Measurements from ENCODE around the gene APOL4.
A peak's percentile ranks its signal among the peaks of the same experiment; 100 is the strongest.
"Not testable (repeated sequence)": the region's sequence is repeated elsewhere in the genome, so short reads cannot be mapped to it uniquely, and the experiment has no call there.

The APOL4 gene

DNA sequence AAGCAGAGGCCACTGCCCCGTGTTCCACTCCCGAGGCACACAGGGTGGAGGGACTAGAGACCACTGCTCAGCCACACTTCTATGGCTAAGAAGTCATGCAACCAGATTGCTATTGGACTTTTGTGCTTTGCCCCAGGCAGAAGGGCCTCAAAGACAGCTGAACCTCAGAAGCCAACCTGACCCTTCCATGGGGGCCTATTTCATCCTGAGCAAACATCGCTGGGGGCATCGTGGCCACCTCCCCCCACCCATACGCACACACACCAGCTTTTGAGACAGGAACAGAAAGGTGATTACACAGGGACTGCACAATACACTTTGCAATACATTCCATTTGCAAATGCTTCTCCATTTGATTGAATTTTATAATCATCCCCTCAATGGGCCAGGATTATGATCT is 4.0 kb upstream of the APOL4 start:
- DNase-seq = not testable (repeated sequence)

GRCh38 chr22:36204632-36205015 is 3.0 kb upstream of the APOL4 start:
- DNase-seq = no peak

DNA sequence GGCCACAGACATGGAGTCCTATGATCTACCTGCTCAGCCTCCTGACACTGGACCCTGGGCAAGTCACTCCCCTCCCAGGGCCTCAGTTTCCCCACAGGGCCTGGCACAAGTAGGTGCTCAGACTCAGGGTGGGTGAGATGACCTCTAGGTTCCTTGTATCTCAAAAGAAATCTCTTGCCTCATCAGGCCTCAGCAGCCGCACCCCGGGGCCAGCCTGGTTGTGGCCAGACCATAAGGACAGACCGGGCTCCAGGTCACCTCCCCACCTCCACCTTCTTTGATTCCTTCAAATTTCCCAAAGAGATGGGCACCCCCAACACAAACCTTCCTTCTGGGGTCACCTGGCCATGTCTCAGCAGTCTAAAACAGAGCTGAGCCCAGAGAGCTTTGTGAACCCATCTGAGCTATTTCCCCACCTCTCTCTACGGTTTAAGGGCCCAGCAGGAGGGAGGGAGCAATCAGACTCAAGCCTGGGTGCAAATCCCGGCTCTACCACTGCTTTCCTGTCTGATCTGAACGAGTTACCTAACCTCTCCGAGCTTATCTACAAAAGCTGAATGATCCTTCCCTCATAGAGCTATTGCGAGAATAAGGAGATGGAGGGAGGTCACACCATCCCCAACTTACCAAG is 2.5 kb upstream of the APOL4 start:
- DNase-seq = no peak

DNA sequence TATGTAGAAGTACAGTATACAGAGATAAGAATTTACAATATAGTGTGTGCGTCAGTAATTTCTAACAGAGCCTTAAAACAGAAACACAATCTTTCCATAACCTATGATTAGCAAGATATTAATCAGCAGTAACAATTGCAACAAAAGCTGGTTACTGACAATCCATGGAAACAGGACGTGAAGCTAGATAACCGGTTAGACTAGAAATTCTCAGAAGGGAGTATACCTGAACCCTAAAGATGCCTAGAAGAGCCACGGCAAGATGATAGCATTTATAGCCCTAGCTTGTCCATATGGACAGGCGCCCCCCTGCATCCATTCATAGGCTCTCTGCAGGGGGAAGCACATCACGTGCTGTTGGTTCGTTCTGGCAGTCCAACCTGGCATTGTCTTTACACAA is 1.8 kb upstream of the APOL4 start:
- DNase-seq = not testable (repeated sequence)

DNA sequence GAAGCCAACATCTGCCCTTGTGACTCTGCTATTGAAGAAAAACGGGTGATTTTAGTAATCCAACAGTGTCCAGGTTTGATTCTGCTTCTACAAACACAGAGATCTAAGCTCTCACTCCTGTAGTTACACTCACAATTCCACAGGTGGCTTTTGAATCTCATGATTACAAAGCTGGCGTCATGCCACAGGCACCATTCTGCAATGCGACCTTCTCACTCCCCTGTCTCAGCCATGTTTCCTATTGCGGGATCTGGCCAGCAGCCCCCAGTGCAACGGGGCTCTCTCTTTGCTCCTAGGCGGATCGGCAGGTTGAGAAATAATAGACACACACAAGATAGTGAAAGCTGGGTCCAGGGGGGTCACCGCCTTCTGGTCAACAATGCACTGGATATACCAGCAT is 1.3 kb upstream of the APOL4 start:
- not testable (repeated sequence) for DNase-seq

GRCh38 chr22:36201025-36201424 is 584 bp downstream of the APOL4 start:
- DNase-seq = not testable (repeated sequence)

GRCh38 chr22:36199001-36199551 is 2.5 kb downstream of the APOL4 start:
- DNase-seq = no peak

DNA sequence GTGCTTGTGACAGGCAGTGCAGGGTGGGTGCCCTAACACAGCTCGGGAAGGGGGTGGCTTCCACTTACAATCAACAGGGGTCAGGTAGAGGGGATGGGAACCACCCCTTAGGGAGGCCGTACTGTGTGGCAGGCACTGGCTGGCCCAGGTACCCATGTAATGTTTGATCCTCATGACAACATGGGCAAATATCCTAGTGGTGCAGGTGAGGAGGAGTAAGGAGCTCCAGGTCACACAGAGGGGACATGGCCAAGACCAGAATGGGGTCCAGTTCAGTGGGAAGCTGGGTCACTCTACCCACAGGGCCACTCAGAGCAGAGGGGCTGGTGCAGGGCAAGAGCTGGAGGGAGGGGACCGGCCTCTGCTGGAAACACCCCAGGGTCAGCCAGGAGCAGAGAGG is 3.1 kb downstream of the APOL4 start:
- DNase-seq = no peak

- no peak for DNase-seq
Observed at GRCh38 chr22:36197514-36198146, 4.0 kb downstream of the APOL4 start.

DNA sequence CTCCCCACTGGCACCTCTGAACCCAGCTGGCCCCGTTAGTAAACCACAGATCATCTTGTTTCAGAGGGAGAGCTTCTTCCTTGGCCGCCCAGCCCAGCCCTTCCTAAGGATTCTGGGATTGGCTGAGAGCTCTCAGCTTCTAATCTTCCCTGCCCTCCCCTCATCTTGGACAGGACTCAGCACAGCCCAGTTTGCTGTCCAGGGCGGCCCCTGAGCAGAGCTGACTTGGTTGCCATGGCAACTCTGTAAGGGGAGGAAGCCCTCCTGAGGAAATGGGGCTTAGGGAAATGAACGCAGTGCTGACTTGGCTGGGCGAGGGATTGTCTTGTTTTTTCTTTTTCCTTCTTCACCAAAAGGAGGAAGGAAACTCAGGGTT is 4.6 kb downstream of the APOL4 start:
- no peak for DNase-seq

GRCh38 chr22:36196254-36197064 is 5.2 kb downstream of the APOL4 start:
- no peak for DNase-seq

- peak; percentile 56 for DNase-seq
Observed at GRCh38 chr22:36194971-36195370, 6.6 kb downstream of the APOL4 start.

DNA sequence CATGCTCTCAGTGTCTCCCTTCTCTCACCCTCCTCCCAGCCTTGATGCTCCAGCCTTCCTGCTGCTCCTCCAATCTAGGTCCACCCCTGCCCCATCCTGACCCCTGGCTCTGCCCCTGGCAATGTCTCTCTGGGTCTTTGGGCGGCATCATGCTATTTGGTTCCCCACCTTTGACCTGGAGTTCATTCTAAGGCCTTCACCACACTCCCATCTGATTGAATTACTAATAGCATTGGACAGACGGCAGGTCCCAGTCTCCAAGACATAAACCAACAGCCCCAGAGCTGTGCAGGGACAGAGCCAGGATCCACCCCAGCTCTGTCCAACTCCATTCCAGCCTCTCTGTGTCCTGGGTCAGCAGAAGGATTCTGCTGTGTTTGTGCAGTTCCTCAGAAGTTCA is 7.2 kb downstream of the APOL4 start:
- DNase-seq = no peak

DNA sequence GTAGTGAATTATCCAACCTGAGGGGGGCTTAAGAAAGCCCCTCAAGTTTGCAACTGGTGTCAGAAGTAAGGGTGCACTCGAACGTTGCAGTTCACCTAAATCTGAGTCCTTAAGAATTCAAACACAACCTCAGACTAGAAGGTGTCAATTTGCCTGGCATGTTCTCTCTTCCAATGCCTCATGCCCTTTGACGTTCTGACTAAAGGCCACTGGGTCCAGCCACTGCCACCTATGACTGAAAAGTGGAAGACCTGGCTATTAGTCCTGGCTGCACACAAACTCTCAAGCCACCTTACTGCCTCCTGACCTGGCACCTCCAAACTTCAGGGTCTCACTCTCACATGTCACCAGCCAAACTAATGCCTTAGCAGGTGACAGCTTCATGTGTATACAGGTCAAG is 8.0 kb downstream of the APOL4 start:
- no peak for DNase-seq

GRCh38 chr22:36193171-36193570 is 8.4 kb downstream of the APOL4 start:
- DNase-seq = no peak

GRCh38 chr22:36192542-36192941 is 9.1 kb downstream of the APOL4 start:
- no peak for DNase-seq

DNA sequence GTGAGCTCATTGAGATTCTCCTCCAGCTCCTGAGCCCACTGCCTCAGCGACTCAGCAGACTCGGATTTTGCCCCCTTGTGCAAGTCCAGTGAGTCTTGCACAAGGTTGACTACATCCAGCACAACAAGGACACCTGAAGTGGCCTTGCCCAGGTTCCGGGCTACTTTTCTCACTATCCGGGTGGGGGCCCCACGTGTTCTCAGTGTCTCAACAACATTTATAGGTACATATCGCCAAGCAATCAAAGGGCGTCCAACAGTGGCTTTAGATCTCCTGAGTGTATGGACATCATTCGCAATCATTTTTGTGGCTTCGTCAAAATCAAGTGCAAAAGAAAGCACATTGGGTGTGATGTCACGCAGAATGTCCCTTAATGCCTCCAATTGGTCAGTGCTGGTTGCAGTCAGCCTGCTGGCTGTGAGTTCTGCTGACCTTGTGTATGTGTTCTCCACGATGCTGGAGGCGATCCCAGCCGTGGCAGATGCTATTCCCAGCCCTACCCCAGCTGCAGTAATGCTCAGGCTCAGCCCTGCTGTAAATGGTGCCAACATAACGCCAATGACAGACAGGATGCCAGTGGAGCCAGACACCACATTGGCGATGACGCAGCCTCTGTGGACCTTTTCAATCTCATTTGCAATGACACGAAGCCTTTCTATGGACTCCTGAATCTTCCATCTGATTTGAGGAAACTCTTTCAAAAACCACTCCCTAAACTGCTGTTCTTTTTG is 10.3 kb downstream of the APOL4 start:
- DNase-seq = peak; percentile 4

GRCh38 chr22:36187862-36188261 is 13.7 kb downstream of the APOL4 start:
- not testable (repeated sequence) for DNase-seq

- DNase-seq = no peak
Observed at GRCh38 chr22:36185828-36186624, 15.6 kb downstream of the APOL4 start.

DNA sequence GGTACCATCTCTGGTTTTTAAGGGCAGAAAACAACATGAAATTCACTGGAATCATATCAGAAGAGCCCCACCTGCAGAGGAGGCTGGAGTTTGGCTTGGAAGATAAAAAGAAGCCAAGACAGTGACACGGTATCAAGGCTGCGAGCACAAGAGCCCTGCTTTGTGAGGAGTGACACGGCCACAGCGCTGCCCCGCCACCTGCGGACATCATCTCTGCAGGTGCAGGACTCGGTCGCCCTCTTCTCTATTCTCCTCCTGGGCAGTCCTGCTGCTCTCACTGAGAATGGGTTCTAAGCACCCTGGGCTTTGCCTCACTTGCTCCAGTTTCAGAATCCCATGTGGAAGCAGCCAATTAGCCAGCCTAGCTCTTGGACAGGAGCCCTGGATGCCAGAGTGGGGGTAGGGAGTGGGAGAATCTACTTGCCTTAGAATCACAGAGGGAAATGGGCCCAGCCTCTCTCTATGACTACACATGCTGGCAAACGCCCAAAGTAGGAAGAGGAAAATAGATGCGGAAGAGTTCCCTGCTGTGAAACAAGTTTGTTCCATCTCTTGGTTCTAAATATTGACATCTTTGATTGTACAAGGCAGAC is 17.1 kb downstream of the APOL4 start:
- no peak for DNase-seq

DNA sequence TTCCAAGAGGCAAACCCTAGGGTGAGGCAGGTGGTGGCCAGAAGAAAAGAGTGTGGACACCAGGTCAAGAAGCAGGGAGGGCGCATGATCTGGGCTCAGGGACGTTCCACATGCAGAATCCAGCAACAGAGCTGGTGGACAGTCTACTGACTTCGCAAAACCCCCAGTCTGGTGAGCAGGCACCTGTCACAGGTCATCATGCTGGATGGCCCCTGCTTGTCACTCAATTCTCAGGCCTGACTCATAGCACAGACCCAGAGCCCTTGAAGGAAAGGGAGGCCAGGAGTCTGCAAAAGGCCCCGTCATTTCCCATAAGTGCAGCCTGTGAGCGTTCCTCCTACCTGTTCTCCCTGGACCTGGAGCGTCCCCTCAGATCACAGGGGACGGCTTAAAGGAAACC is 18.2 kb downstream of the APOL4 start:
- no peak for DNase-seq

DNA sequence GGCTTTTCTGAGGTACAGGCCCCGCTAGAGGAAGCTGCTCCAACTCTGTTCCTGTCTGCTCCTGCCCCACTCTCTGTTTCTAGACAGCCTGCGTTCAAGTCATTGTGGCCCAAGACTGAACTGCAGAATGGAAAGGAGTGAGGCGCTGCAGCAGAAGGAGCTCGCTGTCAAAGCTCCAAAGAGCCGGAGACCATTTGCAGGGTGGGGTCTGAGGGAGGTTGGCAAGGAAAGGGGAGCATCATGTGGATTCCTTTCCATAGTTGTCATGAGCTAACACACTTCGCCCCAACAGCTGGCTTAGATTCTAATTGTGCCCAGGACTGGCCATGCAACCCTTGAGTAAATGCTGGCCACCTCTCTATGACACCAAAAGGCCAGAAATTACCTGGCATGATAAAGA is 18.8 kb downstream of the APOL4 start:
- no peak for DNase-seq

Measured in HCEC 1CT (cell line).